CD4-positive, alpha-beta T cell treated with Interleukin-21 for 1 hour (primary cell): ENCODE data around the gene PPM1H.

Experiments
- DNase-seq: peaks from one replicate; pipeline ENCODE4 v3.0.0-alpha.2; 2020

The PPM1H gene

DNA sequence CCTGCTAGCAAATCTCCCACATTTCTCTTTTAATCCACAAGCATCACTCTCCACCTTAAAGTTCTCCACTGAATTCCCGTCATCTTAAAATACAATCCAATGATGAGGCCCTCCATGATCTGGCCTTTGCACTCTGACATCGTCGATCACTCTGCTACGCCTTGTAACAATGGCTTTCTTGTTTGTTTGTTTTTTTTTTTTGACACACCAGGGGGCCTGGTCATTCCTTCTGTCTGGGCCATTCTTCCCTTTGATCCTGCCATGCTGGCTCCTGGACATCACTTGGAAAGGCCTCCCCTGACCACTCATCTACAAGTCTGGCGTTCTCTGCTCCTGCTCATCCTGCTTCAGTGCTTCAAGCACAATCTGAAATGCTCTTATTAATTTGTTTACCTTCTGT lies 233.5 kb downstream of the PPM1H start:
- no peak for DNase-seq

DNA sequence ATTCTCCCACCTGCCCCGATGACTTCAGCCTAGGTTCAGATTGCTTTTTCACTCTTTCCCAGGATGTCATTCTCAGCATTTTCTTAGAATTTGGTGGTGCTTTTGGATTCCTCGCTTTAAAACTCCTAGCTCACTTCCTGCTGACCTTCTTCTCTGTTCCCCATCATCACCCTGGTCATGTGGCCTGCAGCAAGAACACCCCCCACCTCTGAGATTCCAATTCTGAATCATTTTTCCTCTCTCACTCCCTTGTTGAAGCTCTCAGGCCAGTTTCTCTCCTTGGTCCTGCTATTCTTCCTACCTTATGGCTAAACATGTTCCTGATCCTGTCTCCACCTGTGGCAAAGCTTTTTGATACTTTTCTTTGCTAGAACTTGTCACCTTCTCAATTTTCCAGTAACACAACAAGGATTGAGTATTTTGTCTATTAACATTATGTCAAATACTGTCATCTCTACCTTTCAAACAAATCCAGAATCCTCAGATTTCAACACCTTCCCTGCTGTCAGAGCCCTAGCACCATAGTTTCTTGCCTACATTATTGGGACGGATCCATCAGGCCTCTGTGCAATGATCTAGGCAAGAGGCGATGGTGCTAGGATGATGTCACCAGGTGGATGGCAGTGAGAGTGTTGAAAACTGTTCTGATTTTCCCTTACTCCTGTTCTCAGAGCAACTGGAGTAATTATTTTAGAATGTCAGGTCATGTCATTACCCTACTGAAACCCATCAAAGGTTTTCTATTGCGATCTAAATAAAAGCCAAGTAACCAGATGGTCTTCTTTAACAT lies 234.7 kb downstream of the PPM1H start:
- DNase-seq, result no peak

GRCh38 chr12:62698701-62699101 lies 236.2 kb downstream of the PPM1H start:
- no peak for DNase-seq

GRCh38 chr12:62697893-62698292 lies 237.1 kb downstream of the PPM1H start:
- no peak for DNase-seq

DNA sequence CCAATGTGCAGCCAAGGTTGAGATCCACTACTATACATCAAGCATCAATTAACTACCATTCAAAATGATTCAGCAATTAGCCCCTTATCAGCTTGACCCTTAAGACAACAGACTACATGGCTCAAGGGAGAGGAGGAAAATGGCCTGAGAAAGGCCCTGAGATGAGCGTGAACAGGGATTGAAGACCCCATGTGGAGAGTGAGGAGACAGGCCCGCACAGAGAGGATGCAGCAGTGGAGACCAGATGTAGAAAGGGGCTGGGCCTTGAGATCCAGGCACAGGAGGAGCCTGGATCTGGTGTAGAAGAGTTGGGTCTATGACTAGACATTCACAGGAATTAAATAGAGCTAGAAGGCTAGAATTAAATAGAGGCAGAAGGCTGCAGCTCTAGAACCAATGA lies 239.3 kb downstream of the PPM1H start:
- no peak for DNase-seq

DNA sequence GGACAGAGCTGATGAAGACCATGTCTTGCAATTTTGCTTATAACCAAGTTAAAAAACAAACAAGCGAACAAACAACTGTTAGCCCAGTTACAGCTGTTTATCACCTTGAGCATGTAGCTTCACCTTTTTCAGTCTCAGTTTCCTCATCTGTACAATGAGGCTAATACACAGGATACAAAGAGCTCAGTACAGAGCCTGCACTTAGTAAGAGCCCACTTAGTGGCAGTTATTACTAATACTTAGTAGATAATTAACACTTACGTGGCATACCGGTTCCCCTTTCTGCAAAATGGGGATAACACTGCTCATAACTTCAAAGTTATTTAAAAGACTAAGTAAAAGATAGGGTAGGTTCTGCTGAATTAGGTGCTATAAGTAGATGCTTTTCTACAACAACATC lies 240.3 kb downstream of the PPM1H start:
- no peak for DNase-seq

DNA sequence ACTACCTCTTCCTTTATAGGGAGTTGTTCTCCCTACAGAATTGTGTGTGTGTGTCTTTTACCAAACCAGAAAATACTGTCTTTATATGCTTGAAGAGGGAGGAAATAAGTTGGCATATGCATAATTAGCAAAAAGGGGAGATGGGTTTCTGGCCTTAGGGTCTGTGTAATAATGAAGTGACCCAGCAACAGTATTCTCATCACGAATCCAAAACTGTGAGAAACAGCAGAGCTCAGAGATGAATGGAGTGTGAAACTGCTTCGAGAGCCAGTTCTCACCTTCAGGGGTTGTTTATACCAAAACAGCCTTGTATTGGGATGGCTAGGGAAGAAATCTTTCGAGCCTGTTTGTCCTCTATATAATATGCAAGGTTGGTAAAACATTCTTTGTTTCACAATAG lies 240.8 kb downstream of the PPM1H start:
- no peak for DNase-seq

DNA sequence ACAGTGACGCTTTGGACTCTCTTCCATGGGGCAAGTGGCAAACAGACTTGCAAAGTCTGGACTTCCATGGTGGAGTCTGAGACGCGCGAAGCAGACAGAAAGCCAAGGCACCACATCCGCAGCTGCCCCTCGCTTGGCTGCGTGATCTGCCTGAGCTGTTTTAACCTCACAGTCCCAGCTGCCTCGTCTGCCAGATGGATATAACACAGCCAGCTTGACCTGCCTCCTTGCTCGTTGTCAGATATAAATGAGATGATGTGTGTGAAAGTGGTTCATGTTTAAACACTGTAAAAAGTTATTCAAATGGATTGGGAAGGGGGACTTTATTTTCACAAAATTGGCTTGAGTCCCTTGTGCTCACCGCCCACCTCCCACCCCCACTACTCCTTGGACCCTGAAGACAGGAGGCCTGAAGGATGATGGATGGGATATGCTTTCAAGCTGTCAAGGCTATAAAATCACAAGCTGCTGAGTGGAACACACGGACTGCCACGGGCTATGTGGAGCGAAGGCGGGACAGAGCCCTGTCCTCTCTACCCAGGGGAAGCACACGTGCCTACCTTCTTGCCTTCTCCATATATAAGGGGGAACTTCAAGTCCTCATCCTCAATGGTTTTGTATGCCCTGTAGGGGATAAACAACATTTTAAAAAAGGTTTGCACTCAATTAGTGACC lies 241.4 kb downstream of the PPM1H start:
- DNase-seq, result no peak

DNA sequence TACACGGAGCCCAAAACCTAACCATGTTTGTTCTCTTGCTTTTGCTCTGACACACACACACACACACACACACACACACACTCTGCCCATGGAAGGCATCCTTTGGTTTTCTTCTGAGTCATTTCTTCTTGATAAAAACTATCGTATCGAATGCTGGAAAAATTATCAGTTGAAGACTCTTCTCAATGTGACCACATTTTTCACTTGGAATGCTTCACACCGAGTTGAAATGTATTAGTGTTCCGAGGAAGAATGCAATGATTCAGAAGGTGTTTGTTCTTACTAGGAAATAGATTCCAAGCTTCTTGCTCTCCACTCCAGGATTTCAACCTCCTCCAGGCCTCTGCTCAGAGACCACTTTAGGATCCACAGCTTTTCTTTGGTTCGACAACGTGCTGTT lies 242.1 kb downstream of the PPM1H start:
- no peak for DNase-seq

- no peak for DNase-seq
Measured at GRCh38 chr12:62691309-62691708, 243.6 kb downstream of the PPM1H start.

DNA sequence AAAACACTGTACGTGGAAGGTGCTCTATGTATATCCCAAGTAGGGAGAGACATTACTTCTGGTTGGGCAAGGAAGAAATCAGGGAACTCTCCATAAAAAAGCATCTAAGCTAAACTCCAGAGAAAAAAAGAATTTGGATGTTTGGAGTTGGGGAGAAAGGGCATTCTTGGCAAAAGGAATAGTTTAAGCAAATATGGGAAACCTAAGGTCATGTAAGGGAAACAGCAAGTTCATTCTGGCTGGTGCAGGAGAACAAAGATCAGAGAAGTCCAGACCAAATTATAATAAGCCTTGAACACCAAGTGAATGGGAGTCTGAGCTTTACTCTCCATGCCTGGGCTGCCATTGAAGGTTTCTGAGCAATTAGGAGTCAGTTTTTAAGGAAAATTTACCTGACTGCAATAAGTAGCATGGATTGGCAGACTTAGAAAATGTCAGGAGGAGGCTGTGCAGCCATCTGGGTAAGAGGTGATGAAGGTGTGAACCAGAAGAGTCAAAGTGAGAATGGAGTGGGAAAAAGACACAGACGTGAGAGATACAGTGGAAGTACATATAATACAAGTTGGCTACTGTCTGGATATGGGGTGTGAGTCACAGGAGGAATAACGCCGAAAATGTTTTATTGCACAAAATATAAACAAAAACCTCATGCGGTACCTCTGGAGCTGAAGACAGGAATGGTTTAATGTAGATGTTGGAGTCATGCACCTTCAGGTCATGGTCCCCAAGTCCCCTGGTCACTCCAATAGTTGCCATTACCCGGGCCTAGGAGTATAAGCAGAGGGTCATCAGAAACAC lies 245.7 kb downstream of the PPM1H start:
- no peak for DNase-seq

DNA sequence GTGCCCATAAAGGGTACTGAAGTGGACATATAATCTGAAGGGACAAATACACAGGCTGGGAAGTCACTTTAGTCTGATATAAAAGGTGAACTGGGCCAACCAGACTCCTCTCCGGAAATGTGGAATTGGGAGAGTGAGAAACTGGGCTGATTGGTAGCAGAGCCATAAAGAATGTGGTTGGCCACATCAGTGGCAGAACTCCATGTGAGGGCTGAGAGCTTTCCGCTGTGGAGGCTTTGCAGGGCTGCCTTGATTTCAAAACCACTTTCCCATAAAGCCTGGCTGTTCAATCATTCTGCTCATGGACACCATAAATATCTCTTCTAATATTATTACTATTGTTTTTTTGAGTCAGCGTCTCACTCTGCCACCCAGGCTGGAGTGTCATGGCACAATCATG lies 248.0 kb downstream of the PPM1H start:
- no peak for DNase-seq

DNA sequence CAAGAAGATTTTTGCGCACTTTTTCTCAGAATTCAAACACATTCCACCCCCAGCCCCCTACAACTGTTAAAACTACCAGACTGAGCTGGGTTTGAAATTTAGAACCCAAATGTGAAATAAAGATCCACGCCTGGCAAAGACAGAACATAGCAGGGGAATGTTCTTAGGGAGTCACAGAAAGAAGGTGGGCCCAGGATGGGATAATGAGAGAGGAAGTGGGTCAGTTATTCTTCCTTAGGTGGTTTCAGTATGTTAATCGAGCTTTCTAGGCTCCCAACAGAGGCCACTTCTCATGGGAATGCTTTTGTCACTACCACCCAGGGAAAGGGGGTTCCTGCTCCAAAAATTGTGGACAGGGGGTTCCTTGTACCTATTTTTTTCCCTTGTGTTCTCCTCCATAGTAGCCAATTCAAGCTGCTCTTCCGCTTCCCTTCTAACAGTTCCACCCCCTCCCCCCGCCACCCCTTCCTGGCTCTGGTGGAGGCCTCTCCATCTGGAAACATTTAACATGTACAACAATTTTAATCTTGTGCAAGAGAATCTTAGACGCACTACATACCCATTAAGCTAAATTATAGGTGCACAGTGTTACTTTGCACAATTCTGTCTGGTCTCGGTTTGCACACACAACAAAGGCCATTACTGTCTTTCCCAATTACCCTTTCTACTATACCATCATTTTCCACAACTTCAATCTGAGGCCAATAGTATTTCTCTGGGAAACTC lies 250.2 kb downstream of the PPM1H start:
- no peak for DNase-seq

DNA sequence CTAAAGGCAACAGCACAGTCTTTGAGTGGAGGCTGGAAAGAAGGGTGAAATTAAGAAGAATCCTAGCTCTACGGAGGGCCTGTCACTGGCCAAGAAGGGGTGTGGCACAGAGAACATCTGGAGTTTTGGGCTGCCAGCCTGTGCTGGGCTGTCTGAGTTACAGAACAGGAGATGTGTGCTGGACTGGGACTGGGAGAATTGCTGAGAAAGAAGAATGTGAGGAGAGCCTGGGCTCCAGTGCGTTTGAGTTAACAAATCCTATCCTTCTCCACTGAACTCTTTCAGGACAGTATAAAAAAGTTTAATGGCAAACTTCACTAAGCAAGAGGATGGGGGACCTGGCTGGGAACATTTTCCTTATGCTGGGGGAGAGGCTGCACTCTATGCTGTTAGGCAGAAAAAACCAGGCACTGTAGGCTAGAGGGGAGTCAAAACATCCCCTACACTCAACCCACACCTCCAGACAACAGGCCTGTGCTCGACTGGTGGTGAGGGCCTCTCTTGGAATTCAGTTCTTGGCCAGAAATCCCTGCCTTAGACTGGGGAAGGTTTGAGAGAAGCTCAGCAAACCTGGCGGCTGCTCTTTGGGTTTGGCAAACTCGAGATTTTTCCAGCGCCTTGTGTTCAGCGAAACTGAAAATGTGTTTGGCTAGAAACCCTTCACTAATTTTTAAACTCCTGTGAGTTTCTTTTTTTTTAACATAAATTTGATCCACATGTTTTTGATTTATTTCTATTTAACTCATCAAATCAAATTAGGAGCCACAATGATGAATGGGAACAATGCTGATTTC lies 251.0 kb downstream of the PPM1H start:
- DNase-seq, result no peak

DNA sequence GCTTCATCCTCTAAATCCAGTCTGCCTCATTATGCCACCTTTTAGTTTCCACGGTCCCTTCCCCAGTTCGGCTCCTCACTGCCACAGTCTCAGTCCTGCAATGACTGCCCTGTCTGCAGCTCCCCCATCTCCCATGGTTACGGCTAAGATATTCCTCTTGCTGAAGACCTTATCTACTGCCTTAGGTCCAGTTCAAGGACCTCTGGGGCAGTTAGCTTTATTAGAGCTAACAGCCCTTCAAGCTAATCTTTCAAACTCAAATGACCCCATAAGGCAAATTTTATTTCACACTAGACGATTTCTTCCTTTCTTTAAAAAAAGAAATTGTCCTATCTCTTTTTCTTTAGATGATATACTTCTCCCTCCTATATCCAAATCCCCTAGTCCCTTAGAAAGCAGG lies 253.6 kb downstream of the PPM1H start:
- no peak for DNase-seq

DNA sequence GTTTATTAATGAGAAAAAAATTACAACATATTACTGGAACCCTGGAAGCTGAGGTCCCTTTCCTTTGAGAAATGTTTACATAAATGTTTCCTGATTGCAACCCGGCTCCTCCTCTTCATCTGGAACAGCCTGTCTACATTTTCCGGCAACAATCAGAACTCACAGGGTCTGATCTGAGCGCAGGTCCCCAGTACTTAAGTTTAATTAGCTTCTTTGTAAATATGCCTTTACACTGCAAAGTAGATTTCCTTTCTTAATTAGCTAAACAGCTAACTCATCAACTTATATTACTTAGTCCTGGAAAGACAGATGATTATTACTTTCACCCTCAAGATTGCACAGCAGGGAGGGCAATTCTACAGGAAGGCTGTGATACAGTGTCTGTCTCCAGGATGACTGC lies 255.3 kb downstream of the PPM1H start:
- DNase-seq, result no peak

GRCh38 chr12:62677355-62677754 lies 257.6 kb downstream of the PPM1H start:
- DNase-seq, result no peak

GRCh38 chr12:62676521-62677307 lies 258.2 kb downstream of the PPM1H start:
- DNase-seq, result no peak

GRCh38 chr12:62673028-62673815 lies 261.7 kb downstream of the PPM1H start:
- DNase-seq, result no peak

DNA sequence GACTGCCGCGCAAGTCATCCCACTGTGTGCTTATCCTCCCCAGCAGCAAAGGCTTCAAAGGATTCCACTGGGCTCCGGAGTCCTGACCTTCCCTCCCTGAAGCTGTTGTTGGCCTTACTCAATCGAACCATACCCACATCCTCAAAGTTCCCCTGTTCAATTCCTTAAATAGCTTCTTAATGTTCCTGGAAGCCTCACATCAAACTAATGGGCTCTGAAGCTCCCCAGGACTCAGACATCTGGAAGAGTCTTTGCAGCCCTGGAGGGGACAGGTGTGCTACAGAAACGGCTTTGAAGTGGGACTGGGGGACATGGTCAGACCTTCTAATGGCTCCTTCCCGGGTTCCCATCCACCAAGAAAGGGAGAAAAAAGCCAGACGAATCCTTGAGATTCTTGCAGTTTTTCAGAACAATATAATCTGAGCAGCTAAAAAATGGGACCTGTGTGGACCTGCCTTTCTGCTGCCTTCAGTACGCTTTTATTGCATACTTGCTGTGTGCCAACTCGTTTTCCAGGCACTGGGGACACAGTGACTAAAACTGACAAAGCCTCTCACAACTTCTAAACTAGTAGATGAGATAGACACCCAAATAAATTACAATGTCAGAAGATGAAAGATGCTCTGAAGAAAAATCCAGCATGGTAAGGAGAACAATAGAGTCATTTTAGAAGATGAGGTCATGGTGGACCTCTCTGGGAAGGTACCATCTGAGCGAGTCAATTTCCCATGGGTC lies 263.8 kb downstream of the PPM1H start:
- no peak for DNase-seq
